ENCODE results near the gene ASPHD2. TPM values are rescaled to one million over a fixed set of nuclear protein-coding genes. Genes with fewer than 3 reads are reported as not detected.

The ASPHD2 gene
- total and polyA plus RNA-seq, 2 of the 13 experiments (the other 11 are each of a cell fraction or from before 2014, with no cell fraction given): 0.04 TPM

- peak overlapping the region; percentile 95 for H3K27ac ChIP-seq (ENCODE audit: extremely low read length, insufficient read depth, low read length)
- in situ Hi-C loops (cut with HindIII; ENCODE audit: extremely low pct_ligation_motif_present, low pct_unique_long_range_greater_than_20kb) (no loop called here), intact Hi-C loops (cut with micrococcal nuclease; ENCODE audit: unreplicated experiment) (loop anchor here (5.0 kb wide), 1 partner anchor 32 kb away; the partner anchor contains the start of gene TFIP11)
- ATAC-seq (peak; percentile 78), DNase-seq (ENCODE audit: low spot score) (peak; percentile 82), FAIRE-seq (peak; percentile 66)
- H3K4me3 ChIP-seq (replicated peaks in 1 of 3; ENCODE audit: insufficient read depth in 1 of 3, low read depth in 2 of 3, low read length in 3 of 3): peak overlapping the region; percentile 55 to 64 (median 61)
- peak overlapping the region; percentile 90 for H2AFZ ChIP-seq (ENCODE audit: low read length)
- H4K20me1 ChIP-seq (ENCODE audit: insufficient read depth, low read length): no peaks in the 10 kb centered on the region
- no peaks in the 10 kb centered on the region for H3K9me3 ChIP-seq (ENCODE audit: low read length)
- peaks cover 71% of the 10 kb centered on the region for H3K4me1 ChIP-seq (ENCODE audit: insufficient read depth, low read length)
- peaks cover 0 to 17% of the 10 kb centered on the region in 2 experiments; a peak in 4 of 5 replicates for H3K36me3 ChIP-seq (replicated peaks in 1 of 2; ENCODE audit: control insufficient read depth in 1 of 2, insufficient read depth in 2 of 2, low read length in 2 of 2)
- peak overlapping the region; percentile 72 for H3K9ac ChIP-seq (ENCODE audit: insufficient read depth, low read depth, low read length)
- CTCF ChIA-PET (ENCODE audit: low intra/inter-chr PET ratio, low total read pairs): no interaction called here
- POLR2A ChIA-PET: interaction anchor here (0.6 to 1.2 kb wide), 3 partner anchors 9 to 32 kb away, joined by 3 to 5 read pairs (median 3); partner anchors contain the start of gene TFIP11
- peaks cover 81% of the 10 kb centered on the region for H3K79me2 ChIP-seq (ENCODE audit: insufficient read depth, low read length)
- H3K4me2 ChIP-seq (ENCODE audit: low read depth, low read length): peak overlapping the region; percentile 83
- WGBS (ENCODE audit: low lambda C conversion rate): 3% methylated on average over 12 of the region's 12 CpGs
- H3K27me3 ChIP-seq (ENCODE audit: control insufficient read depth in 1 of 2, insufficient read depth in 2 of 2, low read length in 2 of 2): no peaks in the 10 kb centered on the region; a peak in 1 of 5 replicates
- no TSS peak for BruUV-seq (replicated peaks)
- no peak for TF ChIP-seq ZNF451 (CRISPR knock-in tag; IDR thresholded peaks at IDR 0.05)
- no peak for TF ChIP-seq RERE (CRISPR knock-in tag; IDR thresholded peaks at IDR 0.05; ENCODE audit: low read depth)
- no peak for TF ChIP-seq ZNF598 (CRISPR knock-in tag; IDR thresholded peaks at IDR 0.05; ENCODE audit: borderline replicate concordance)
- TF ChIP-seq FLYWCH1 (CRISPR knock-in tag; IDR thresholded peaks at IDR 0.05): no peak
- TF ChIP-seq FOXP4 (CRISPR knock-in tag; IDR thresholded peaks at IDR 0.05): 0 out of 2 replicates have a peak, but pooled peaks have one; percentile 4
- TF ChIP-seq TRIM24 (CRISPR knock-in tag; IDR thresholded peaks at IDR 0.05): no peak
- no peak for TF ChIP-seq AFF4 (CRISPR knock-in tag; IDR thresholded peaks at IDR 0.05)
- peak; percentile 69 for TF ChIP-seq ZFY (CRISPR knock-in tag; IDR thresholded peaks at IDR 0.05)
These were observed 50.9 kb downstream of the ASPHD2 start for GRCh38 chr22:26479792-26480610.

Measured in HepG2 (cell line).